Thoracic aorta (tissue), 2 donors: Measurements from ENCODE around the gene EMP2. TPM values are rescaled to one million over a fixed set of nuclear protein-coding genes. Genes with fewer than 3 reads are reported as not detected.

Source experiments
- ATAC-seq: fragments of 150-250 bp; one replicate; pipeline ENCODE4 v1.8.0; 2017; ENCODE audit warnings: low read depth; ENCODE audit not compliant: insufficient number of reproducible peaks, low FRiP score
- DNase-seq: peaks from one replicate; pipeline ENCODE4 v3.0.0-alpha.2; 2020; ENCODE audit warnings: low spot score
- H3K27ac ChIP-seq, 2 donors: fragments of 200-600 bp; sonication (generic); 1 replicate in 1 of 2; 2 replicates in 1 of 2; pipeline ENCODE4 v1.5.1; 2016; ENCODE audit warnings: mild to moderate bottlenecking in 2 of 2, moderate library complexity in 2 of 2
- H3K27me3 ChIP-seq: fragments of 200-600 bp; sonication (generic); replicated peaks from 2 replicates; pipeline ENCODE4 v1.6.0; 2016; ENCODE audit warnings: mild to moderate bottlenecking; ENCODE audit not compliant: insufficient read depth
- H3K36me3 ChIP-seq: fragments of 200-600 bp; sonication (generic); one replicate; pipeline ENCODE4 v1.5.1; 2016
- H3K4me1 ChIP-seq, 2 donors: fragments of 200-600 bp; sonication (generic); 1 replicate in 1 of 2; 2 replicates in 1 of 2; pipeline versions ENCODE4 v1.5.1 to v1.6.0; 2016; ENCODE audit warnings: low read depth in 2 of 2, mild to moderate bottlenecking in 1 of 2; ENCODE audit not compliant: control insufficient read depth in 1 of 2
- H3K4me3 ChIP-seq: fragments of 200-600 bp; sonication (generic); 2 replicates; pipeline ENCODE4 v1.5.1; 2016; ENCODE audit warnings: mild to moderate bottlenecking
- H3K9me3 ChIP-seq: fragments of 200-600 bp; sonication (generic); 2 replicates; pipeline ENCODE4 v1.5.1; 2016
- CTCF ChIP-seq: fragments of 200-600 bp; sonication (generic); IDR thresholded peaks from one replicate; pipeline ENCODE4 v1.5.1; 2019; ENCODE audit warnings: antibody characterized with exemption
- total RNA-seq, 2 donors: library from RNA; depleted of rRNA; stranded (reverse); fragments of >200 nt; gene quantifications; one replicate each; pipeline versions ENCODE4 v1.1.0 to v1.2.3, GENCODE V29; 2016

EMP2 gene
- total RNA-seq = 100 to 1,000 TPM in 1 of 2 donors, 10 to 100 TPM in 1; 84.7 to 110 TPM

- H3K36me3 ChIP-seq = no peaks in the 10 kb centered on the region
- ATAC-seq (peak; percentile 80), DNase-seq (peak; percentile 34)
- peak within 1 kb of the TSS; percentile 100 for H3K4me3 ChIP-seq
- no peaks in the 10 kb centered on the region for H3K9me3 ChIP-seq
- H3K27me3 ChIP-seq = no peaks in the 10 kb centered on the region
- TF ChIP-seq CTCF = peak; percentile 61
- H3K4me1 ChIP-seq = peaks cover 31 to 43% of the 10 kb centered on the region in 2 donors
- peak within 1 kb of the TSS; percentile 88 to 98 for H3K27ac ChIP-seq
Observed at GRCh38 chr16:10579965-10580882, at the start of gene EMP2. TSS of gene EMP2 (minus strand) at chr16:10580598. CDS start at chr16:10547617, 32,981 bp downstream.

- DNase-seq = no peak
- TF ChIP-seq CTCF = no peak
- H3K27me3 ChIP-seq = no peaks in the 10 kb centered on the region
- no peaks in the 10 kb centered on the region for H3K9me3 ChIP-seq
- H3K4me3 ChIP-seq = no peak overlapping the region
- no peak overlapping the region for H3K27ac ChIP-seq
- no peak for ATAC-seq
- no peaks in the 10 kb centered on the region for H3K4me1 ChIP-seq
- no peaks in the 10 kb centered on the region for H3K36me3 ChIP-seq
Observed at GRCh38 chr16:10629592-10629963, 49.2 kb upstream of the EMP2 start.

GRCh38 chr16:10625595-10626357 is 45.4 kb upstream of the EMP2 start:
- Histone ChIP-seq H3K27ac (no peak overlapping the region), H3K9me3 (no peaks in the 10 kb centered on the region), H3K4me1 (no peaks in the 10 kb centered on the region), H3K27me3 (no peaks in the 10 kb centered on the region), H3K36me3 (no peaks in the 10 kb centered on the region), H3K4me3 (no peak overlapping the region)
- DNase-seq (no peak), ATAC-seq (no peak)
- no peak for TF ChIP-seq CTCF

GRCh38 chr16:10624527-10624926 is 44.1 kb upstream of the EMP2 start:
- Histone ChIP-seq H3K4me3 (no peak overlapping the region), H3K36me3 (no peaks in the 10 kb centered on the region), H3K27me3 (no peaks in the 10 kb centered on the region), H3K9me3 (no peaks in the 10 kb centered on the region), H3K4me1 (no peaks in the 10 kb centered on the region), H3K27ac (no peak overlapping the region)
- TF ChIP-seq CTCF = no peak
- ATAC-seq (no peak), DNase-seq (no peak)

- H3K36me3 ChIP-seq = no peaks in the 10 kb centered on the region
- H3K4me3 ChIP-seq = no peak overlapping the region
- DNase-seq = no peak
- ATAC-seq = no peak
- no peak overlapping the region for H3K27ac ChIP-seq
- H3K27me3 ChIP-seq = no peaks in the 10 kb centered on the region
- H3K4me1 ChIP-seq = no peaks in the 10 kb centered on the region
- no peak for TF ChIP-seq CTCF
- no peaks in the 10 kb centered on the region for H3K9me3 ChIP-seq
Observed at GRCh38 chr16:10623059-10623458, 42.7 kb upstream of the EMP2 start.
